PC-3 (cell line): ENCODE data around the gene FXR2.

Source experiments
- EZH2 ChIP-seq: fragments of 300-600 bp; sonication (generic); IDR thresholded peaks from one replicate; pipeline ENCODE4 v1.6.1; 2017; ENCODE audit warnings: antibody characterized with exemption, mild to moderate bottlenecking, low read length; ENCODE audit not compliant: unreplicated experiment
- EZH2phosphoT487 ChIP-seq: fragments of 300-600 bp; sonication (generic); IDR thresholded peaks from 2 replicates; pipeline ENCODE4 v1.6.1; 2018; ENCODE audit warnings: mild to moderate bottlenecking, antibody characterized with exemption, low read length, borderline replicate concordance
- TF ChIP-seq, protein P1 (sequence below): fragments of 300-600 bp; sonication (generic); conservative IDR thresholded peaks from 2 replicates; pipeline ENCODE4 v1.5.1; 2017; ENCODE audit warnings: antibody characterized with exemption, low read depth, mild to moderate bottlenecking, low read length

DNA sequence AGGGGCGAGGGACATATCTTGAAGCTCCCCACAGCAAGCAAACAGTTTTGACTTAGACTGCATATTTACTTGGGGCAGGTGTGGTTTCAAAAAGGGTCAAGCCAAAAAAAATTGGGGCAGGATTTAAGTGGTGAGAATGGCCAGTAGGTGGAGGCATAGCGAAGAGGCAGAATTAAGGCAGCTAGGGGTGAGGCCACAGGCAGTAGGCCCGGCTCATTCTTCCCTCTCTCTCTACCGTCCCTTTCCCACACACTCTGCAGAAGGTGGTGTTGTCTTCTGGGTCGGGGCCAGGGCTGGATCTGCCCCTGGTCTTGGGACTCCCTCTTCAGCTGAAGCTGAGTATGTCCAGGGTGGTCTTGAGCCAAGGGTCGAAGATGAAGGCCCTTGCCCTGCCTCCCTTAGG is 17.8 kb upstream of the FXR2 start:
- TF ChIP-seq, protein P1, sequence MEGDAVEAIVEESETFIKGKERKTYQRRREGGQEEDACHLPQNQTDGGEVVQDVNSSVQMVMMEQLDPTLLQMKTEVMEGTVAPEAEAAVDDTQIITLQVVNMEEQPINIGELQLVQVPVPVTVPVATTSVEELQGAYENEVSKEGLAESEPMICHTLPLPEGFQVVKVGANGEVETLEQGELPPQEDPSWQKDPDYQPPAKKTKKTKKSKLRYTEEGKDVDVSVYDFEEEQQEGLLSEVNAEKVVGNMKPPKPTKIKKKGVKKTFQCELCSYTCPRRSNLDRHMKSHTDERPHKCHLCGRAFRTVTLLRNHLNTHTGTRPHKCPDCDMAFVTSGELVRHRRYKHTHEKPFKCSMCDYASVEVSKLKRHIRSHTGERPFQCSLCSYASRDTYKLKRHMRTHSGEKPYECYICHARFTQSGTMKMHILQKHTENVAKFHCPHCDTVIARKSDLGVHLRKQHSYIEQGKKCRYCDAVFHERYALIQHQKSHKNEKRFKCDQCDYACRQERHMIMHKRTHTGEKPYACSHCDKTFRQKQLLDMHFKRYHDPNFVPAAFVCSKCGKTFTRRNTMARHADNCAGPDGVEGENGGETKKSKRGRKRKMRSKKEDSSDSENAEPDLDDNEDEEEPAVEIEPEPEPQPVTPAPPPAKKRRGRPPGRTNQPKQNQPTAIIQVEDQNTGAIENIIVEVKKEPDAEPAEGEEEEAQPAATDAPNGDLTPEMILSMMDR, result peak; percentile 56
- TF ChIP-seq EZH2 (no peak), EZH2phosphoT487 (no peak)
